Duodenal mucosa (tissue), 2 donors: Measurements from ENCODE around the gene ZNF473.
"Not testable (repeated sequence)": the region's sequence is repeated elsewhere in the genome, so short reads cannot be mapped to it uniquely, and the experiment has no call there.

ENCODE experiments used
- H3K27ac ChIP-seq: one replicate; pipeline ENCODE4 v1.7.0; 2013; ENCODE audit warnings: low read depth, low read length
- H3K27me3 ChIP-seq, 2 donors: one replicate each; pipeline ENCODE4 v1.7.0; 2013; ENCODE audit warnings: low read length in 2 of 2, control low read depth in 1 of 2; ENCODE audit not compliant: insufficient read depth in 2 of 2, control insufficient read depth in 1 of 2
- H3K36me3 ChIP-seq, 2 donors: one replicate each; pipeline ENCODE4 v1.7.0; 2013; ENCODE audit warnings: low read length in 2 of 2, control low read depth in 1 of 2; ENCODE audit not compliant: insufficient read depth in 2 of 2, control insufficient read depth in 1 of 2
- H3K4me1 ChIP-seq, 2 donors: one replicate each; pipeline ENCODE4 v1.7.0; 2013; ENCODE audit warnings: low read length in 2 of 2, control low read depth in 1 of 2; ENCODE audit not compliant: insufficient read depth in 2 of 2, control insufficient read depth in 1 of 2
- H3K4me3 ChIP-seq, 2 donors: one replicate each; pipeline ENCODE4 v1.7.0; 2013; ENCODE audit warnings: low read length in 2 of 2, low read depth in 1 of 2
- H3K9ac ChIP-seq, 2 donors: one replicate each; pipeline ENCODE4 v1.7.0; 2013; ENCODE audit warnings: low read length in 2 of 2, low read depth in 1 of 2
- H3K9me3 ChIP-seq, 2 donors: one replicate each; pipeline ENCODE4 v1.7.0; 2013; ENCODE audit warnings: low read length in 2 of 2, control low read depth in 1 of 2; ENCODE audit not compliant: control insufficient read depth in 1 of 2

ZNF473 gene

GRCh38 chr19:50060107-50060506, 34.3 kb downstream of the ZNF473 start:
- H3K36me3 ChIP-seq, result no peaks in the 10 kb centered on the region
- no peaks in the 10 kb centered on the region for H3K27me3 ChIP-seq
- H3K9ac ChIP-seq, result no peak overlapping the region
- no peak overlapping the region for H3K4me3 ChIP-seq
- H3K27ac ChIP-seq, result no peak overlapping the region
- H3K9me3 ChIP-seq, result peaks cover 19 to 24% of the 10 kb centered on the region in 2 donors
- no peaks in the 10 kb centered on the region for H3K4me1 ChIP-seq

DNA sequence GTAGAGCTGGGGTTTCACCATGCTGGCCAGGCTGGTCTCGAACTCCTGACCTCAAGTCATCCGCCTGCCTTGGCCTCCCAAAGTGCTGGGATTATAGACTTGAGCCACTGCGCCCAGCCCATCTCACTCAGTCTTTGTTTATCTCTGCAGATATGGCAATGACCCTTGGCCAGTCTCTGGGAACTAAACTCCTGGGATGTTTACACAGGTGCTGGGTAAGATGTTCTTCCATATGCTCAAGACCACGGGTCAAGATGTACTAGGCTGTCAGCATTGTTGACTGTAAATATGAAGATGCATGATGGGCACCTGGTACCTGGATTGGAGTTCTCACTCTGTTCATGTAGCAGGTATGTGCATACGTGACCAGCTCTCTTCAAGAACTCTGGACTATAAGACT, 35.8 kb downstream of the ZNF473 start:
- no peak overlapping the region for H3K27ac ChIP-seq
- no peaks in the 10 kb centered on the region for H3K27me3 ChIP-seq
- no peak overlapping the region for H3K4me3 ChIP-seq
- H3K9me3 ChIP-seq, result peaks cover 19 to 24% of the 10 kb centered on the region in 2 donors
- H3K36me3 ChIP-seq, result no peaks in the 10 kb centered on the region
- H3K4me1 ChIP-seq, result no peaks in the 10 kb centered on the region
- H3K9ac ChIP-seq, result no peak overlapping the region

- H3K4me1 ChIP-seq, result no peaks in the 10 kb centered on the region
- H3K4me3 ChIP-seq, result no peak overlapping the region
- no peaks in the 10 kb centered on the region for H3K27me3 ChIP-seq
- no peaks in the 10 kb centered on the region for H3K9me3 ChIP-seq
- no peak overlapping the region for H3K27ac ChIP-seq
- no peaks in the 10 kb centered on the region for H3K36me3 ChIP-seq
- H3K9ac ChIP-seq, result no peak overlapping the region
These were observed 40.1 kb downstream of the ZNF473 start for GRCh38 chr19:50065938-50066337.

DNA sequence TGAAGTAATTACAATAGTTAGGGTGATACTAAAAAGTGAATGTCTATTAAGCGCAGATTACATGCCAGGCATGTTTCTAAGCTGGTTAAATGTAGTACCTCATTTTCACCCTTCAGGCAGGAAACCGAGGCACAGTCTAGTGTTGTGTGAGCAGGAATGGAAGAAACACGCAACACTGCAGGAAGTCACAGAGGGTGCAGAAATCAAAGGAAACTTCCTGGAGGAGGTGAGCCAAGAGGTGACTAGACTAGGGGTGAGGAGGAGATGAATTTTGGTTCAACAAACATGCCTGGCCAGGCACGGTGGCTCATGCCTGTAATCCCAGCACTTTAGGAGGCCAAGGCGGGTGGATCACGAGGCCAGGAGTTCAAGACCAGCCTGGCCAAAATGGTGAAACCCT, 41.8 kb downstream of the ZNF473 start:
- no peaks in the 10 kb centered on the region for H3K36me3 ChIP-seq
- no peaks in the 10 kb centered on the region for H3K4me1 ChIP-seq
- no peak overlapping the region for H3K4me3 ChIP-seq
- no peak overlapping the region for H3K9ac ChIP-seq
- no peak overlapping the region for H3K27ac ChIP-seq
- H3K9me3 ChIP-seq, result no peaks in the 10 kb centered on the region
- H3K27me3 ChIP-seq, result no peaks in the 10 kb centered on the region

DNA sequence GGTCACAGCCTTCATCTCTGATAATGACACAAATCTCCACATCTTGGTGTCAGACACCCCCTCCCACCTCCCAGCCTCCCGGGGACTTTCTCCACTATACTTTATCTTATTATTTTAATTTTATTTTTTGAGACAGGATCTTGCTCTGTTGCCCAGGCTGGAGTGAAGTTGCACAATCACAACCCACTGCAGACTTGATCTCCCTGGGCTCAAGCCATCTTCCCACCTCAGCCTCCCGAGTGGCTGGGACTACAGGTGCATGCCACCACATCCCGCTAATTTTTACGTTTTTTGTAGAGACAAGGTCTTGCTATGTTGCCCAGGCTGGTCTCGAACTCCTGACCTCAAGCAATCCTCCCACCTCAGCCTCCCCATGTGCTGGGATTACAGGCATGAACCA, 42.6 kb downstream of the ZNF473 start:
- H3K4me3 ChIP-seq, H3K36me3 ChIP-seq, H3K9ac ChIP-seq, H3K9me3 ChIP-seq, H3K4me1 ChIP-seq, H3K27me3 ChIP-seq, H3K27ac ChIP-seq: not testable (repeated sequence)

DNA sequence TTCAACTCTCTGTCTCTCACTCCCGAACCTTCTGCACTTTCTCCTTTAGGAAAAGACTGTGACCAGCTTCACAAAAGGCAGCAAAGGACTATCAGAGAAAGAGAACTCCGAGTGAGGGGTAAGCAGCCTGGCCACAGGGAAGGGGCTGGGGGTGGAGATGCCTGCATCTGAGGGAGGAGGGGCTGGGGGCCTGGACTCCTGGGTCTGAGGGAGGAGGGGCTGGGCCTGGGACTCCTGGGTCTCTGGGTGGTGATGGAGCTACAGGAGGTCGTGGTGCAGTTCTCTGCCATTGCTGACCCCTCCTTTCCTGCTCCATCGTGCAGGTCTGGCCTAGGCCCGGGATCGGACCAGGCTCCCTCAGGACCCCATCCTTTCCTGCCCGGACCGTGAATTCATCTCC, 49.3 kb downstream of the ZNF473 start:
- H3K27ac ChIP-seq, H3K4me1 ChIP-seq, H3K36me3 ChIP-seq, H3K9ac ChIP-seq, H3K9me3 ChIP-seq, H3K4me3 ChIP-seq, H3K27me3 ChIP-seq: not testable (repeated sequence)

DNA sequence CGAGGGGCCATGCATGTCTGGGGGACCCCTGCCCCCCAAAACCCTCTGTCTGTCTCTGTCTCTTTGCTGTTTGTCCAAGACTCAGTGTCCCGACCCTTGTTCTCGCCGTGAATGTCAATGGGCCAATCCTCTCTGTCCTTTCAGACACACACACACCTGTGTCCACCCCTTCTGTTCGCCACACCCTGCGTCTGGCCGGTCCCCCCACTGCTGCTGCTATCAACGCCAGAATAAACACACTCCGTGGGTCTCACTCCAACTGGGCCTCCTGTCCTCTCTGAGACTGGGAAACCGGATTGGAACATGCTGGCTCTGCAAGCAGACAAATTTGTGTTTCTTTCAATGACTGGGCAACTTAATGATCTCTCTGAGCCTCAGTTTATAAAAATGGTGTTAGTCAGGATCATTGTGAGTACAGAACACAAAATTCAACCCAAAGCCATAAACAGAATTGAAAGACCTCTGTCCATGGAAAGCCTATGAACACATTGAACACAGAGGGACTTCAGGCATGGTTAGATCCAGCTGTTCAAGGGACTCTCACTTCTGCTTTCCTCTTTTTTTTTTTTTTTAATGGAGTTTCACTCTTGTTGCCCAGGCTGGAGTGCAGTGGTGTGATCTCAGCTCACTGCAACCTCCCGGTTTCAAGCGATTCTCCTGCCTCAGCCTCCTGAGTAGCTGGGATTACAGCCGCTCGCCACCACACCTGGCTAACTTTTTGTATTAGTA, 50.0 kb downstream of the ZNF473 start:
- H3K4me3 ChIP-seq, H3K27me3 ChIP-seq, H3K36me3 ChIP-seq, H3K9ac ChIP-seq, H3K9me3 ChIP-seq, H3K27ac ChIP-seq, H3K4me1 ChIP-seq: not testable (repeated sequence)

DNA sequence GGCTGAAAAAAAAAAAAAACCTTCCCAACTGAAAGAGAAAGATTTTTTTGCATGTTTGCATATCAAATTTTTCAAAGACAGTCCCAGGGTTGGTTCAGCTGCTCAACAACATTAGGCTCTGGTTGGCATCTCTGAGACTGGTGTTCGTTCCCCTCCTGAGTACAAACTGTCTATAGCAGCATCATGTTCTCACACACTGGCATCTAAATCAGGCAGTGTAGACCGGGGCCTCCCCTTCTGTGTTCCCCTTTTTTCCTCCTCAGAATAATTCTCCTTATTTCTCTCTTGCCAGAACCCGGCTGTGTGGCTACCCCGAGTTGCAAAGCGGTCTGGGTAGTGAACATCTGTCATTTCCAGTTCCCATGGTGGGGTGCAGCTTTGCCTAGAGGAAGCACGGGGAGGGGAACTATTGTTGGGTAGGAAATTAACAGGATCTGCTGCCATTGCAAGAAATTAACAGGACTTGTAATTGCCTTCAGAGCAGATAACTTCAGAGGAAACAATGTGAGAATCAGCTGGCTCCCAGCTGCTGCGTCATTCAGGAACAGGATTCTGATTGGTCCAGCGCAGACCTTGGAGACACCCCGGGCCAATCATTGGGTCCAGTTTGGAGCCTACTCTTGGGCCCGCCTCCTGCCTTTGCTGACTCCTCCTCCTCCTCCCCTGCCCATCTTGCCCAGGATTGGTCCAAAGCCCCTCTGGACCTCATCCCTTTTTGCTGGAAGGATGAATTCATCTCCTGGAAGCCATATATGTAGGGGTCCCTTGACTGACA, 51.0 kb downstream of the ZNF473 start:
- H3K4me3 ChIP-seq, H3K27me3 ChIP-seq, H3K4me1 ChIP-seq, H3K36me3 ChIP-seq, H3K27ac ChIP-seq, H3K9ac ChIP-seq, H3K9me3 ChIP-seq: not testable (repeated sequence)

DNA sequence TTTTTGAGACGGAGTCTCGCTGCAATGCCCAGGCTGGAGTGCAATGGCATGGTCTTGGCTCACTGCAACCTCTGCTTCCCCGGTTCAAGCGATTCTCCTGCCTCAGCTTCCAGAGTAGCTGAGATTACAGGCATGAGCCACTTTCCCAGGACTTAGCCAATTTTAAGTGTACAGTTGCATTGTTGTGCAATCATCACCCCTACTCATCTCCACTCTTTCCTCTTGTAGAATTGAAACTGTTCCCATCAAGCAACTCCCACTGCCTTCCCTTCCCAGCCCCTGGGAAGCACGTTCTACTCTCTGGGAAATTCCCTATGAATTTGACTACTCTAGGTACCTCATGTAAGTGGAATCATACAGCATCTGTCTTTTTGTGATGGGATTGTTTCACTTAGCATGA, 53.2 kb downstream of the ZNF473 start:
- not testable (repeated sequence) for H3K27me3 ChIP-seq, H3K4me3 ChIP-seq, H3K9me3 ChIP-seq, H3K9ac ChIP-seq, H3K27ac ChIP-seq, H3K36me3 ChIP-seq, H3K4me1 ChIP-seq

DNA sequence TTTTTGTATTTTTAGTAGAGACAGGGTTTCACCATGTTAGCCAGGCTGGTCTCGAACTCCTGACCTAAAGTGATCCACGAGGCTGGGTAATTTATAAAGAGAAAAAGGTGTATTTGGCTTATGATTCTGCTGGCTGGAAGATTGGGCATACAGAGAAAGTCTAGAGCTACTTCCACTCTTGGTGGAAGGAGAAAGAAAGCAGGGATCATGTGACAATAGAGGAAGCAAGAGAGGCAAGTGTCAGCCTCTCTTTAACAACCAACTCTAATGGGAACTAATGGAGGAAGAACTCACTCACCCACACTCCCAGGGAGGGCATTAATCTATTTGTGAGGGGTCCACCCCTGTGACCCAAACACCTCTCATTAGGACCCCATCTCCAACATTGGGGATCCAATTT, 58.6 kb downstream of the ZNF473 start:
- not testable (repeated sequence) for H3K27ac ChIP-seq, H3K36me3 ChIP-seq

More for the DNA sequence above, 58.6 kb downstream of the ZNF473 start:
- H3K9ac ChIP-seq, H3K27me3 ChIP-seq, H3K9me3 ChIP-seq, H3K4me3 ChIP-seq, H3K4me1 ChIP-seq: not testable (repeated sequence)
